Activated CD8-positive, alpha-beta memory T cell treated with anti-CD3 and anti-CD28 coated beads, Interleukin-2, amount 10 ng/mL, durations not matched to agents 7 days and 5 days (primary cell): ENCODE measurements around the gene SREBF2. TPM values are rescaled to one million over a fixed set of nuclear protein-coding genes. Genes with fewer than 3 reads are reported as not detected.
A peak's percentile ranks its signal among the peaks of the same experiment; 100 is the strongest.

Experiments
- ATAC-seq: fragments of 150-1000 bp; cut with Tn5 transposase; one replicate; pipeline ENCODE4 v1.10.0; 2021; ENCODE audit warnings: moderate library complexity
- CTCF ChIA-PET: fragments of 350-600 bp; sonication (Branson Sonifier 250); formaldehyde crosslinking; loops from one replicate; lab custom pipeline; 2021; ENCODE audit warnings: antibody characterized with exemption; lab: Charles Lee
- DNase-seq: peaks from one replicate; pipeline ENCODE4 v3.0.0-alpha.2; 2020
- H3K27ac Mint-ChIP-seq: one replicate; pipeline ENCODE4 v1.8.0; 2021; ENCODE audit warnings: mild to moderate bottlenecking, mixed read lengths
- H3K27me3 Mint-ChIP-seq: one replicate; pipeline ENCODE4 v1.8.0; 2021; ENCODE audit warnings: mixed read lengths
- H3K36me3 Mint-ChIP-seq: one replicate; pipeline ENCODE4 v1.8.0; 2021; ENCODE audit warnings: mild to moderate bottlenecking, mixed read lengths
- H3K4me1 Mint-ChIP-seq: one replicate; pipeline ENCODE4 v1.8.0; 2021; ENCODE audit warnings: mixed read lengths
- H3K4me3 Mint-ChIP-seq: one replicate; pipeline ENCODE4 v1.8.0; 2021; ENCODE audit warnings: mild to moderate bottlenecking, moderate library complexity, mixed read lengths
- H3K9me3 Mint-ChIP-seq: one replicate; pipeline ENCODE4 v1.8.0; 2022; ENCODE audit warnings: low read depth, mixed read lengths
- total RNA-seq, 2 experiments: library from RNA; stranded (reverse); gene quantifications; one replicate each; pipeline ENCODE4 v1.2.3, GENCODE V29; 2021

The SREBF2 gene
- 100 to 1,000 TPM; 130 to 135 TPM for total RNA-seq

DNA sequence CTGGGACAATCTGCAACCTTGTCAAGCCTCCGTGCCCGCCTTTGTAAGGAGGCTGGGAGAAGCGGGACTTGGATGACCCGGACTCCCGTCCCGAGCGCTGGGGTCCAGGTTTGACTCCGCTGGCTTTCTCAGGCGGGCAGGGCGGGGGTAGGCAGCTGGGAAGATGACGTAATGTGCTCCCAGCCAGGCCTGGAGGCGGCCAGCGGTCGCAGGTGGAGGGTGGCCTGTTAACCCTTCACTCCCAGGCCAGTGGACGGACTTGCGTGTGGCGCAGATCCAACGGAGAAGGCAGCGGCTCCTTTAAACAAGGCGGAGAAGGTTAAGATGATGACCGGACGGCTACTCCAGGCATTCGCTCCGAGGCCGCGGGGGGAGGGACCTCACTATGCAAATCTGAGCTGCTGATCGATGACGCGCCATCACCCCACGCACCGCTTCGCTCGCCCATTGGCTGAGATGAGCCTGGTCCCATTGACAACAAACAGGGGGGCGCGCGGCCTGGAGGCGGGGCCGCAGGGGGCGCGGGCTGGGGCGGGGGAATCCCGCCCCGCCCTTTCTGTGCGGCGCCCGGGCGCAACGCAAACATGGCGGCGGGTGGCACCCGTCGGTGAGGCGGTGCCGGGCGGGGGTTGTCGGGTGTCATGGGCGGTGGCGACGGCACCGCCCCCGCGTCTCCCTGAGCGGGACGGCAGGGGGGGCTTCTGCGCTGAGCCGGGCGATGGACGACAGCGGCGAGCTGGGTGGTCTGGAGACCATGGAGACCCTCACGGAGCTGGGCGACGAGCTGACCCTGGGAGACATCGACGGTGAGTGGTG, at the start of gene SREBF2:
Gene SREBF2 (plus strand): TSS at position 553 of the 816 bp plus-strand sequence. CDS start 166 bp downstream, at position 719.
- peaks cover 30% of the 10 kb centered on the region for H3K36me3 Mint-ChIP-seq
- H3K27ac Mint-ChIP-seq = peak within 1 kb of the TSS; percentile 99
- H3K4me3 Mint-ChIP-seq = peak within 1 kb of the TSS; percentile 82
- H3K4me1 Mint-ChIP-seq = peaks cover 44% of the 10 kb centered on the region
- CTCF ChIA-PET = interaction anchor here (0.9 to 6.4 kb wide), 15 partner anchors 9 to 166 kb away, joined by 3 to 37 read pairs (median 5); partner anchors contain the start of gene CCDC134
- DNase-seq (peak; percentile 100), ATAC-seq (peak; percentile 95)
- no peaks in the 10 kb centered on the region for H3K27me3 Mint-ChIP-seq
- no peaks in the 10 kb centered on the region for H3K9me3 Mint-ChIP-seq

DNA sequence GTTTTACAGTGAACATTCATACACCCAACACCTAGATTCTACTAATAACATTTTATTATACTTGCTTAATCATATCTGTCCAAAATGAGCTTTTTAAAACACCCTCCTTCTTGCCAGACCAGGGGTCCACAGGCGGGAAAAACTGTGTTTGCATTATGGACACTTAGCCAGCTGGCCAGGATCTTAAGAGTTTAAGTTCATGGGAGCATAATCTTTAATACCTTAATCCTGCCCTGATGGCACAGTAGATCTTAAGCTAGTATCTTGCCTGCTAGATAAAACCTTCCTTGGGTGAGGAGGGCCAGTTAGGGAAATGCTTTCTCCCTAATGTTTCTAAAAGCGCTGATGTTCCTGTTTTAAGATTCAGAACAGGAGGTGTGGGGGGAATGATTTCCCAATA, 45.6 kb upstream of the SREBF2 start:
- no peak overlapping the region for H3K4me3 Mint-ChIP-seq
- H3K4me1 Mint-ChIP-seq = peaks cover 14% of the 10 kb centered on the region
- no peaks in the 10 kb centered on the region for H3K27me3 Mint-ChIP-seq
- CTCF ChIA-PET = interaction anchor here (0.8 to 2.5 kb wide), 3 partner anchors 12 to 90 kb away, joined by 3 to 19 read pairs (median 8); partner anchors contain the start of gene CCDC134
- DNase-seq = no peak
- H3K9me3 Mint-ChIP-seq = no peaks in the 10 kb centered on the region
- no peak overlapping the region for H3K27ac Mint-ChIP-seq
- ATAC-seq = no peak
- H3K36me3 Mint-ChIP-seq = peaks cover 14% of the 10 kb centered on the region

DNA sequence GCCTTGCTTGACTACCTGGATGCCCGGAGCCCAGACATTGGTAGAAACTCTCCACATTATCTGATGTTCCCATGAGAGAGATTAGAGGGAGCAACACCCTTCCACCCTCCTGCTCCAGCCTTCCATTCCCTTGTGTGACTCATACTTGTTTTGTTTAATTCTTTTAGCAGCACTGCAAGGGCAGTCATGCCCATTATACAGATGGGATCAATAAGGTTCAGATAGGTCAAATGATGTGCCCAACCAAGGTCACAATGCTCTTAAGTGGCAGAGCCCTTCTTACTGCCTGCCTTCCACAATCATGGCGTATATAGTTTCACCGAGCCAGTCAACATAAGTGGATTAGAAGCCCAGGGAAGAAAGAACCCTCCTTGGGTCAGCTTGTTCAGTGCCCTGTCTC, 39.0 kb upstream of the SREBF2 start:
- H3K4me1 Mint-ChIP-seq = no peaks in the 10 kb centered on the region
- DNase-seq (no peak), ATAC-seq (no peak)
- H3K27ac Mint-ChIP-seq = no peak overlapping the region
- no peaks in the 10 kb centered on the region for H3K27me3 Mint-ChIP-seq
- H3K4me3 Mint-ChIP-seq = no peak overlapping the region
- H3K9me3 Mint-ChIP-seq = no peaks in the 10 kb centered on the region
- peaks cover 26% of the 10 kb centered on the region for H3K36me3 Mint-ChIP-seq
- CTCF ChIA-PET = no interaction called here

DNA sequence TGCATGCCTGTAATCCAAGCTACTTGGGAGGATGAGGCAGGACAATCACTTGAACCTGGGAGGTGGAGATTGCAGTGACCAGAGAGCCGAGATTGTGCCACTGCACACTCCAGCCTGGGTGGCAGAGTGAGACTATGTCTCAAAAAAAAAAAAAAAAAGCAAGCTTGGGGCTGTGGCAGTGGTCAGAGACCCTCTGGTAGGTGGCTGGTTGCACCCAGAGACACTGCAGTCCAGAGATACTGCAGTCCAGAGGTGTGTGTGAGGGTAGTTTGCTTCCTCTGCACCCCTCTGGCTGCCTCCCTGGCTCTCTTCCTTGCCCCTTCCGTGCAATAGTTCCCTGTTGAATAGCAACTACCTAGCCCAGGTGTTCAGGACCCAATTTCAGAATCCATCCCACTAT, 34.2 kb upstream of the SREBF2 start:
- Mint-ChIP-seq H3K36me3 (peaks cover 22% of the 10 kb centered on the region), H3K4me1 (peaks cover 27% of the 10 kb centered on the region), H3K4me3 (no peak overlapping the region), H3K27ac (no peak overlapping the region), H3K9me3 (no peaks in the 10 kb centered on the region), H3K27me3 (no peaks in the 10 kb centered on the region)
- CTCF ChIA-PET = interaction anchor here (0.8 to 5.2 kb wide), 8 partner anchors 9 to 142 kb away, joined by 3 to 52 read pairs (median 10); partner anchors contain the start of genes MEI1 and SREBF2
- ATAC-seq = no peak
- DNase-seq = no peak

DNA sequence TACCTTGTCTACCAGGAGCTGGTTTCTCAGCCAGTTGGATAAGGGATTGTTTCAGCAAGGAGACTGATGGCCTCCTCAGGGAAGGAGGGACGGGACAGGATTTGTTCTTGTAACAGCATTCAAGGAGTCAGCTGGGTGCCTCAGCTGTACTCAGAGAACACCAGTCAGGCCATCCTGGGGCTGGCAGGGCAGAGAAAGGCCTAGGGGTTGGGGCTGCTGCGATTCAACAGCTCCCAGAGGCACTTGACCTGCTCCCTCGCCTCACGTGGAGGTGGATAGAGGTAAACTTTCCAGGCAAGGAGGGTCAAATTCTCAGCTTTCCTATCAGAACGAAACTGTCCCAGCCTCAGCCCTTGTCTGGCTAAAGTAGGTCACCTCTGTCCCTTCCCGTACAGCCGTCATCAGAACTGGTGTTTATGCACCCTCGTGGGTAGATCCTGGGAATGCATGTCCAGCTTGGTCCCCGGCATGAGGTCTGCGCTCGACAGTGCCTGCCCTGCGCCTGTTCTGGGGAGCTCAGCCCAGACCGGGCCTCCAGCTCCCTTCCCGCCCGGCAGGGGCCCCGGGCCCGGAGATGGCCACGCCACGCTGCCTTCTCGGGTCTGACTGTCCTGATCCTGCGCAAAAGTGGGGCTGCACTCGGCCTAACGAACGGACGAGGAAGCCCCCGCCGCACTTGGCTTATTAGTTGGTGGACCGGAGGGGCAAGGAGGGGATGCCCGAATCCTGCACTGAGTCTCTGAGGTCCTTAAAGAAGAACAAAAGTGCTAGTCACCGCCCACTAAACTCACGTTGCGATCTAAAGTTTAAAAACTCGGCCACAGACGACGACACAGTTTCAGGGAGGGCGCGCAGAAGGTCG, 33.2 kb upstream of the SREBF2 start:
- H3K27ac Mint-ChIP-seq = peak overlapping the region; percentile 97
- peaks cover 37% of the 10 kb centered on the region for H3K4me1 Mint-ChIP-seq
- no peaks in the 10 kb centered on the region for H3K27me3 Mint-ChIP-seq
- peak; percentile 28 for ATAC-seq
- peak overlapping the region; percentile 93 for H3K4me3 Mint-ChIP-seq
- peak; percentile 48 for DNase-seq
- peaks cover 19% of the 10 kb centered on the region for H3K36me3 Mint-ChIP-seq
- no peaks in the 10 kb centered on the region for H3K9me3 Mint-ChIP-seq
- CTCF ChIA-PET = interaction anchor here (0.8 to 5.2 kb wide), 21 partner anchors 8 to 147 kb away, joined by 3 to 52 read pairs (median 7); partner anchors contain the start of genes CENPM, MEI1 and SREBF2

DNA sequence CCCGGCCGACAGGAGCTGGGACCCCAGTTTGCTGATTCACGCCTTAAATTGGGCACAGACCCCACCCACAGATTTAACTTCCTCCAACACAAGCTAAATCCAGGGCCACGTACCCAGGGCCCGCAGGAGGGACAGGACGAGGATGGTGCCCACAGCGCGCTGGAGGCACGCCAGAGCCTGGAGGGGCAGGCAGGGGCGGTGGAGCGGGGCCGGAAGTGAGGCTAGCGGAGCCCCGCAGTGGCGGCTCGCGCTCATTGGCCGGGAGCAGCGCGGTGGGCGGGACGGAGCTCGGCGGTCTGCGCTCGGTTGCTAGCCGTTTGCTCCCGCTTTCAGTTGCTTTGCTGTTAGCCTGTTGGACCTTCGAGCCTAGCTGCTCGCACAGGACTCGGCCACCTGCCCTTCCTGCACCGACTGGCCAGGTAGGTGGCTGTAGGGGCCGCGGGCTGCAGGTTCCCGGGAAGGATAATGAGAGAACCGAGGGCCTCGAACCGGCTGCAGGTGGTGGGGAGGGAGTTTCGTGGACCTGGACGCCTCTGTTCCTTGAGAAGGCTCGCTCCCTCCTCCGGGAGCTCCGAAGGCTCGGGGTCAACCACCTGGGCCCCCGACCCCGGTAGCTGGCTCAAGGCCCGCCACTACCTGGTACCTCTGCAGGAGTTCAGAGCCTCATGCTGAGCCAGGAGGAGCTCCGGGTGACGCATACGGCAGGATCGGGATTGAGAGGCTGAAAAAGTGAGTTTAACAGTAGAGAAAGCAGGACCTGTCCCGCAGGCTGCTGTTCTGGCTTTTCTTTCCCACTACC, 32.4 kb upstream of the SREBF2 start, which contains the start of gene CCDC134:
Gene CCDC134 (plus strand): TSS at position 332 of the 799 bp plus-strand sequence. CDS start 8,212 bp downstream, outside the sequence.
- peaks cover 16% of the 10 kb centered on the region for H3K36me3 Mint-ChIP-seq
- H3K9me3 Mint-ChIP-seq = no peaks in the 10 kb centered on the region
- CTCF ChIA-PET = interaction anchor here (0.8 to 5.2 kb wide), 17 partner anchors 10 to 146 kb away, joined by 3 to 52 read pairs (median 8); partner anchors contain the start of genes CENPM, MEI1 and SREBF2
- no peaks in the 10 kb centered on the region for H3K27me3 Mint-ChIP-seq
- peak within 1 kb of the TSS; percentile 97 for H3K27ac Mint-ChIP-seq
- peak within 1 kb of the TSS; percentile 93 for H3K4me3 Mint-ChIP-seq
- DNase-seq (peak; percentile 94), ATAC-seq (peak; percentile 97)
- peaks cover 45% of the 10 kb centered on the region for H3K4me1 Mint-ChIP-seq

DNA sequence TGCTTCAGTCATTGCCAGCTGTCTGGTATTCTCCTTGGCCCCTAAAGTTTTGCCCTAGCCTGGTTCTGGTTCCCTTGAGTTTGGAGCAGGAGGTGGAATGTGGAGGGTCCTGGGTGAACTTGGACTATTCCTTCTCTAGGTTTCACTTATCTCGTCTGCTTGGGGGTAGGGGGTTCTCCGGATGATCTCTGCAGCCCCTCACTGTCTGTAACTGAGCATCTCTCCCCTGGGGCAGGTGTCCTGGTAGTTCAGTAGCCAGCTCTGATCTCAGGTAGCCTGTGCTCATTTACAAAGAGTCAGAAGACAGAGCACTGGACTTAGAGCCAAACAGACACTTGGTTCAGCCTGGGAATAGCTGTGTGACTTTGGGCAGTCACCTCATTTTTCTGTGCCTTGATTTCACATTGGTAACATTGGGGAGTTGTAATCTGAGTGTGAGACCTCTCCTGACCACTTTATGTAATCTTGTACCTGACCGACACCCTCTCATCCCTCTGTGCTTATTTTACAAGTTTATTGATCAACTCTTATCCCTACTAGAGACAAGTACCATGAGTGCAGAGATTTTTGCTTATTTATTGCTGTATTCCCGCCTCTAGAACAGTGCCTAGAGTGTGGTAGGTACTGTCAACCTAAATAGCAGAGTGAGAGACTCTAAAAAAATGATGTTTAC, 31.6 kb upstream of the SREBF2 start:
- H3K36me3 Mint-ChIP-seq = peaks cover 13% of the 10 kb centered on the region
- no peak for DNase-seq
- H3K4me3 Mint-ChIP-seq = peak overlapping the region; percentile 93
- H3K27me3 Mint-ChIP-seq = no peaks in the 10 kb centered on the region
- ATAC-seq = no peak
- H3K27ac Mint-ChIP-seq = peak overlapping the region; percentile 97
- H3K9me3 Mint-ChIP-seq = no peaks in the 10 kb centered on the region
- CTCF ChIA-PET = interaction anchor here (1.4 to 5.2 kb wide), 10 partner anchors 19 to 146 kb away, joined by 7 to 52 read pairs (median 12); partner anchors contain the start of genes CENPM, MEI1 and SREBF2
- peaks cover 46% of the 10 kb centered on the region for H3K4me1 Mint-ChIP-seq

DNA sequence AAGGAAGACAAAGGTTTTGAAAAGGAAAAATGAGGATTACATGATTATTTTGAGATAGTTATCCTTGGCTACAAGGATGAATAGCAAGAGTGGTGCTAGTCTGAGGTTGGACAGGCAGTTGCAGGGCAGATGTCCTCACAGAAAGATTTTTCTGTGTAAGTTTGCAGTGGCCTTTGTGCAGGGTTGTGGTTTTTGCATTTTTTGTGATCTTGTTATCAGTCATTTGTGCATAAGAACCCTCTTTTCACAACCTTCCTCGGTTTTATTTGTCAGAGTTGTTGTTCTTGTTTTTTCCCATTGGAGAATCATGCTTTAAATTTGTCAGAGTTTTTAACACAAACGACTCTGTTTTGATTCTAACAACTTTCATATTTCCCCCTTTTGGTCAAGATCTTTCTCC, 31.0 kb upstream of the SREBF2 start:
- H3K36me3 Mint-ChIP-seq = peaks cover 13% of the 10 kb centered on the region
- peaks cover 46% of the 10 kb centered on the region for H3K4me1 Mint-ChIP-seq
- H3K27me3 Mint-ChIP-seq = no peaks in the 10 kb centered on the region
- no peak for DNase-seq
- H3K9me3 Mint-ChIP-seq = no peaks in the 10 kb centered on the region
- CTCF ChIA-PET = interaction anchor here (1.8 to 5.2 kb wide), 6 partner anchors 20 to 145 kb away, joined by 7 to 52 read pairs (median 22); partner anchors contain the start of genes CENPM and MEI1
- H3K4me3 Mint-ChIP-seq = peak overlapping the region; percentile 93
- H3K27ac Mint-ChIP-seq = peak overlapping the region; percentile 97
- ATAC-seq = no peak

DNA sequence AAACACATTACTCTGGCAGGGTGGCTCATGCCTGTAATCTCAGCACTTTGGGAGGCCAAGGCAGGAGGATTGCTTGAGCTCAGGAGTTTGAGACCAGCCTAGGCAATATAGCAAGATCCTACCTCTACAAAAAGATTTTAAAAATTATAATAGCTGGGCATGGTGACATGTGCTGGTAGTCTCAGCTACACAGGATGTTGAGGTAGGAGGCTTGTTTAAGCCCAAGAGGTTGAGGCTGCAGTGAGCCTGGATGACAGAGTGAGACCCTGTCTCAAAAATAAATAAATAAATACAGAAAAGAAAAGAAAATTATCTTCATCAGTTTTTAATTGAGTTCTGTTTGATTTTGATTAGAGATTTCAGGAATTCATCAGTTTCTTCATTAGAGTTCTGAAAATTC, 27.3 kb upstream of the SREBF2 start:
- Mint-ChIP-seq H3K27me3 (no peaks in the 10 kb centered on the region), H3K4me1 (peaks cover 37% of the 10 kb centered on the region), H3K9me3 (no peaks in the 10 kb centered on the region), H3K4me3 (no peak overlapping the region), H3K36me3 (peaks cover 22% of the 10 kb centered on the region), H3K27ac (no peak overlapping the region)
- DNase-seq (no peak), ATAC-seq (no peak)
- CTCF ChIA-PET = interaction anchor here (0.9 to 2.0 kb wide), 3 partner anchors 108 to 139 kb away, joined by 3 to 9 read pairs (median 3); no protein-coding TSS in a partner anchor

DNA sequence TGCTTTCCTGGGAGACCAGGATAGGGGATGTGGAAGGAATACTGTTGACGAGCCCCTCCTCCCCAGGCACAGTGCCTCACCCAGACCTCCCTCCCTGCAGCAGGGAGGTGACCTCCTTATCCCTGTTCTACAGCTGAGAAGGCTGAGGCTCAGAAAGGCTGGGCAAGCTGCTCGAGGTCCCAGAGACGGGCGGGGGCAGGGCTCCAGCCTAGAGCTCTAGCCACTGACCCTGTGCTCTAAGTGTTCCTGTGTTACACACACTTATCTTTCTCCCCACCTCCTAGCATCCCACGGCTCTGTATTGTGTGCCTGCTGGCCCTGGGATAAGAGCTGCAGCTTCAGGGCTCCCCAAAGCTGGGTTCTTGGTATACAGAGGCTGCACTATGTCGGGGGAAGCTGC, 24.5 kb upstream of the SREBF2 start:
- Mint-ChIP-seq H3K36me3 (peaks cover 15% of the 10 kb centered on the region), H3K4me3 (no peak overlapping the region), H3K27ac (no peak overlapping the region), H3K4me1 (peaks cover 20% of the 10 kb centered on the region), H3K27me3 (no peaks in the 10 kb centered on the region), H3K9me3 (no peaks in the 10 kb centered on the region)
- DNase-seq = no peak
- ATAC-seq = no peak
- CTCF ChIA-PET = no interaction called here

DNA sequence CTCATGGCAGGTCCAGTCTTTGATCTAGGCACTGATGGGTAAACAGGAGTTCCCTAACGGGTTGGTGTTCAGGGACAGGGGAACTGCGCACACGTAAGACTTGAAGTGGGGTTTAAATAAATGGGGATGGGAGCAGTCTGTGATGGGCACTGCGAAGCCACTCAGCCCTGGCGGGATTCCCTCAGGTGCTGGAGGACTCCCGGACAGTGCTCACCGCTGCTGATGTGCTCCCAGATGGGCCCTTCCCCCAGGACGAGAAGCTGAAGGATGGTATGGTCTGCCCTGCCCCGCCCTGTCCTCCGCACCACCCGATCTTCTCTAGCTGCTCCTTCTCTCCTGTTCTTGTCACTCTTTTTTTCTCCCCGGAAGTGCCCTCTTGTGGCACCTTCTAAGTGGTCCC, 22.9 kb upstream of the SREBF2 start:
- no peak overlapping the region for H3K4me3 Mint-ChIP-seq
- DNase-seq (no peak), ATAC-seq (no peak)
- H3K27ac Mint-ChIP-seq = no peak overlapping the region
- CTCF ChIA-PET = interaction anchor here (0.8 to 0.9 kb wide), 2 partner anchors 9 to 12 kb away, joined by 5 read pairs; partner anchors contain the start of gene CCDC134
- H3K36me3 Mint-ChIP-seq = peaks cover 24% of the 10 kb centered on the region
- H3K9me3 Mint-ChIP-seq = no peaks in the 10 kb centered on the region
- H3K4me1 Mint-ChIP-seq = peaks cover 7% of the 10 kb centered on the region
- H3K27me3 Mint-ChIP-seq = no peaks in the 10 kb centered on the region
